ENCODE measurements around the gene ZC3H18.

Gene ZC3H18

DNA sequence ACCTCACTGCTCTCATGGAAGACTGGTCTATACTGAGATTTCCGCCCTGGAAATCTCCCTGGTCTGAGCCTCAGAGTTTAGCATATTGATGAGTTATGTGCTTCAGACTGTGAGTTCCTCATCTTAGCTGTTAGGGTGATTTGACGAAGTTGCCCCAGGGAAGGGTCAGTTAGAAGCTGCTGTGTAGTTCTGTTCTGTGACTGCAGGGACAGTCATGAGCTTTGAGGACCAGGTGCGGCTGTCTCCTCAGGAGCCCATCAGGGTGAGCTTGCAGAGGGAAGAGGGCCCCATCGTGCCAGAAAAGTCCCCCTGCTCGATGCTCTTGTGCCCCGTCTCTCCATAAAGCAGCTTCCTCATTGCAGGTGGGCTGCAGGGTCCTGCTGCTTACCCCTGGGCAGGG is 39.9 kb downstream of the ZC3H18 start:
- no peak for DNase-seq

- DNase-seq = no peak
Observed at GRCh38 chr16:88610909-88611812, 41.0 kb downstream of the ZC3H18 start.

GRCh38 chr16:88613293-88613692 is 43.1 kb downstream of the ZC3H18 start:
- no peak for DNase-seq

DNA sequence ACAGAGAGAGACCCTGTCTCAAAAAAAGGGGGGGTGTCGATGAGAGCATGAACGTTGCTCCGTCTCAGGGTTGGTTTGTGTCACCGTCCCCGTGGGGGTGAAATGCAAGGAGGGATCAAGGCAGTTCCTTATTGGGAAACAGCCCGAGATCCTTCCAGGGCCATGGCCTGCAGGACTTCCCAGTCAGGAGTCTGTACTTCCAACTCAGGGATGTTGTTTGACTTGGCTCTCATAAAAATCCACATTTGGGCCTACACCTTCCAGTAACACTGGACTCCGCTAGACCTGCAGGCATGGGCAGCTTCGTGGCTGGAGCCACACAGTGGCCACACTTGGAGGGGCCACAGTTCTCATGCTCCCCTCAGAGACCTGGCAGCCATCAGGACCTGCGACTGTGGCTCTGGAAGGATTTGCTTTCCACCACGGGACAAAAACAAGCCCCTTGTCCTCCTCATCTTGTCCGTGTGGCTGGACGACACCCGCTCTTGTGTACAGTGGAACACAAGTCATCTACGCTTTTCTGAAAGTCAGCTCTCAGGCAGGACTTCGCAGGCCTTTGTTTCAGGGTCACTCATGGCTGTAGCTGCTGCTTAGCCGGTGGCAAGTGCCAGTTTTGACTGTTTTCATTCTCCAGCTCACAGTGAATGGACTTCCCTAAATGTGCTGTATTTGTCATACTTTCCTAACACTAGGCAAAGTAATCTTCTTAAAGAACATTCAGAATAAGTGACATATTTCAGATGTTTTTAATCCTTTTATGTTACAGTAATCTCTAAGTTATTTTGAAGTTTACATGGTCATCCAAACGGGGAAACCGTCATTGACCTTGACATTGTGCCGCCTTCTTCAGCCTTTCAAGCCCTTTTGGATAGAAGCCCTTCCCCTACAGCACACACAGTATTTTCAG is 44.0 kb downstream of the ZC3H18 start:
- DNase-seq = no peak

DNA sequence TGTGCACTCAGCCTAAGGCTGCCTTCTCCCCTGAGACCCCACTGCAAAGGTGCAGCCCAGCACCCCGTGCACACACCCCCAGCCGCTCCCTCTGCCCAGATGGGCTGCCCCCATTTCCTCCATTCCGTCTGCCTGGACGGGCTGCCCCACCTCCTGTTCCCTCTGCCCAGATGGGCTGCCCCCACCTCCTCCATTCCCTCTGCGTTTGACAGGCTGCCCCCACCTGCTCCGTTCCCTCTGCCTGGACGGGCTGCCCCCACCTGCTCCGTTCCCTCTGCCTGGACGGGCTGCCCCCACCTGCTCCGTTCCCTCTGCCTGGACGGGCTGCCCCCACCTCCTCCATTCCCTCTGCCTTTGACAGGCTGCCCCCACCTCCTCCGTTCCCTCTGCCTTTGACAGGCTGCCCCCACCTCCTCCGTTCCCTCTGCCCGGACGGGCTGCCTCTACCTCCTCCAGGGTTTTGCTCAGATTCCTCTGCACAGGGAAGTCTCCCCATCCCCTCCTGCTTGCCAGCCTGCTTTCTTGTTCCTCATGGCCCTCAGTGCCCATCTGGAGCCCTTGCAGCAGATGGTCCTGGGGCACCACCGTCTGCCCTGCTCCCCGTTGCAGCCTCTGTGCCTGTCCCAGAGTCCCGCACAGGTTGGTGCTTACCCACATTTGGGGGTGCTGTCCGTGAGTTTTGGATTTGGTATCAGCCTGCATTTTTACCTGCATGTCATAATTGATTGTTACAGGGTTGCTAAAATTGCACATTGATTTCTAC is 44.8 kb downstream of the ZC3H18 start:
- no peak for DNase-seq

GRCh38 chr16:88616320-88616719 is 46.1 kb downstream of the ZC3H18 start:
- no peak for DNase-seq

- DNase-seq = no peak
Observed at GRCh38 chr16:88616736-88617135, 46.5 kb downstream of the ZC3H18 start.

- DNase-seq = no peak
Observed at GRCh38 chr16:88617268-88618031, 47.2 kb downstream of the ZC3H18 start.

DNA sequence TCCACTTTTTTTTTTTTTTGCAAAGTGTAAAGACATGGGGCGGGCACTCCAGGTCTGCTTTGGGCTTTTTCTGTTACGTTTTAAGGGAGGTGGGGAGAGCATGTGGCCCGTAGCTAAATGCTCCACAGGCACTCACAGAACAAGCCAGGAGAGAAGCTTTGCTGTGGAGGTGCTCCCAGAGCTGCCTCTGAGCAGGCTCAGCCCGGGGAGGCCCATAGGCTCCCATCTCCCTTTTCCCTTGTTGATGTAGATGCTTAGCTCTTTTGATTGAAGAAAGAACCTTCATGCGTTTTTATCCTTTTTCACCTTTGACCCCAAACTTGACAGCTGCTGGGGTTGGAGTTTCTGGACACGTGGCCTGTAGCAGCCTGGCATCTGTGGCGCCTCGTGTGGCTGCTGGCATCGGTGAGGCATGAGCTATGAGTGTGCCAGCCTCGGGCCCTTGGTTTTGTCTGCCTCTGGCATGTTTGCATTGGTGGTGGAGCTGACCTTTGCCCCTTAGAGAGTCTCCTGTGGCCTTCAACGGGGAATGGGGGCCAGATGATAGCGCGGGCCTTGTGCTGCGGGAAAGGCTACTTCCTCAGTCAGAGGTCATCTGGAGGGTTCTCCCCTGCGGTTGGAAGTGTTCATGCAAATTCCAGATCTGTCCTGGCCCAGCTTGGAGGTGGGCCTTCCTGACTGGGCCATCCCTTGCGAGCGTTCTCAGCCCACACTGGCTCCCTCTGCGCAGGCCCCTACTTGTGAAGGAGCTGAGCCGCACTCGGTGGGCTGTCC is 48.2 kb downstream of the ZC3H18 start:
- DNase-seq = no peak

GRCh38 chr16:88618956-88619667 is 48.9 kb downstream of the ZC3H18 start:
- no peak for DNase-seq

DNA sequence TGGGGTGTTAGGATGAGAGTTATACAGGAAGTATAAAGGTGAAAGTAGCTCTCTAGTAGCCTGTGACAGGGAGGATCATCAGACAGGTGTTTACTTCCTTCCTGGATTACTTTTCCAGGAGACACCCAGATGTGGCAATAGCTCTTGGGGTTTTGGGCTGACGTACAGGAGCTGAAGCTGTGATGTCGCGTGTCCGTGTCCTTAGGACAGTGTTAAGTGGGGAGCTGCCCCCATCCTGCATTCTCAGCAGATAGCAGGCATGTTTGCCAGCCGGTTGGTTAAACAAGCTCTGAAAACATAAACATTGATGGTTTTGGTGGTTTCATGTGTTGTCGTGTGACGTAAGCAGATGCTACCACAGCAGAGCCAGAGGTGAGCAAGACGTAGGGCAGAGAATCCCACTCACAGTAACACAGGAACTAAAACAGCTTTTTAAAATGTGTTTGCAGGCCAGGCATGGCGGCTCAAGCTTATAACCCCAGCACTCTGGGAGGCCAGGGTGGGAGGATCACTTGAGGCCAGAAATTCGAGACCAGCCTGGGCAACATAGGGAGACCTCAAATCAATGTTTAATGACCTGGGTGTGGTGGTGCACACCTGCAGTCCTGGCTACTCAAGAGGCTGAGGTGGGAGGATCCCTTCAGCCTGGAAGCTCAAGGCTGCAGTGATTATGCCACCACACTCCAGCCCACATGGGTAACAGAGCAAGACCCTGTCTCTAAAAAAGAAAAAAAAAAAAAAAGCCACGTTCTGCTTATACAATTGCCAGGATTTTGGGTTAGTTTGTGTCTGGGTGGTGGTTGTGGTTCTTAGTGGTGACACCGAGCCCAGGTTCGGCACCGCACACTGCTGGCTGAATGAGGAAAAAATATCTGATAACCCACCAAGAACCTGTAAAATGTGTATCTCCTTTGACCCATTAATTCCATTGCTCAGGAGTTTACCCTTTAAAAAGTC is 49.9 kb downstream of the ZC3H18 start:
- DNase-seq = no peak

DNA sequence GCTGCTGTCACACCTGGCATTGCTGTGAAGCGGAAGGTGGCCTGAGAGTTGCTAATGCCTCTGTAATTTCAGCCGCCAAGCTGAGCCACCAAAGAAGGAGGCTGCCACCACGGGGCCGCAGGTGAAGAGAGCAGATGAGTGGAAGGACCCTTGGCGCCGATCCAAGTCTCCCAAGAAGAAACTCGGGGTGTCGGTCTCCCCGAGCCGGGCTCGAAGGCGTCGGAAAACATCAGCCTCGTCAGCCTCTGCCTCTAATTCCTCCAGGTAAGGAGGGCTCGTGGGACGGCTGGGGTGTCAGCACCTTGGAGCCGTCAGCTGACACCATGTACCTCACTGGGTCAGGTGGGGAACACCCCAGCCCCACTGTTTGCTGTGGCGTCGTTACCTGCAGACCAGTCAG is 51.9 kb downstream of the ZC3H18 start:
- DNase-seq = no peak

DNA sequence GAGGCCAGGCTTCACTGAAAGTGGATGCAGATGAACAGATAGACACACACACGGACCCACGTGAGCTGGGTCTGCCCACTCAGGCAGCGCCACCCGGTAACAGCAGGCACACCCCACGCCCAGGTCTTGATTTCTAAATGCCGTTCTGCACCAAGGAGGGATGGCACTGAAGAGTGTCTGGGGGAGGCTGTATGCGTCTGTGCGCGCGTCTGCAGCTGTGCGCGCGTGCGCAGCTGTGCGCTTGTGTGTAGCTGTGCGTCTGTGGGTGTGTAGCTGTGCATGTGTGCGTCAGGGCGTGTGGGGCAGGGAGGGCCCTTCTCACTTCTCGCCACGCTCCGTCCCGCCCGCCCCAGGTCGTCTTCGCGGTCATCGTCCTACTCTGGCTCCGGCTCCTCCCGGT is 52.7 kb downstream of the ZC3H18 start:
- DNase-seq = no peak

DNA sequence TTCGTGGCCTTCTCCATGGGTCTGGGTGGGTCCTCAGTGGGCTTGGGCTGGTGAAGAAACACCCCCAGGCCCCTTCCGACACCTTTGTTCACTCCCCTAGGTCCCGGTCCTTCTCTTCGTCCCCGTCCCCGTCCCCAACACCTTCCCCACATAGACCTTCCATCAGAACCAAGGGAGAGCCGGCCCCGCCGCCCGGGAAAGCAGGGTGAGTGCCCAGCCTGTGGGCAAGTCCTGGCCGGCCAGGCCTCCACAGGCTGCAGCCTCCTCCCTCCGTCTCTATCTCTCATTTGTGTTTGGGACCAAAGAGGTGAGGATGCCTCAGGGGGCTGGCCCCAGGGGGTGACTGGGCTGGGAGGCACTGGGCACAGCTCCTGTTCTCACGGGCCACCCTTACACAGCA is 53.7 kb downstream of the ZC3H18 start:
- DNase-seq = no peak

- no peak for DNase-seq
Observed at GRCh38 chr16:88624481-88624880, 54.3 kb downstream of the ZC3H18 start.

GRCh38 chr16:88624977-88625576 is 54.9 kb downstream of the ZC3H18 start:
- no peak for DNase-seq

GRCh38 chr16:88626646-88627045 is 56.4 kb downstream of the ZC3H18 start:
- no peak for DNase-seq

DNA sequence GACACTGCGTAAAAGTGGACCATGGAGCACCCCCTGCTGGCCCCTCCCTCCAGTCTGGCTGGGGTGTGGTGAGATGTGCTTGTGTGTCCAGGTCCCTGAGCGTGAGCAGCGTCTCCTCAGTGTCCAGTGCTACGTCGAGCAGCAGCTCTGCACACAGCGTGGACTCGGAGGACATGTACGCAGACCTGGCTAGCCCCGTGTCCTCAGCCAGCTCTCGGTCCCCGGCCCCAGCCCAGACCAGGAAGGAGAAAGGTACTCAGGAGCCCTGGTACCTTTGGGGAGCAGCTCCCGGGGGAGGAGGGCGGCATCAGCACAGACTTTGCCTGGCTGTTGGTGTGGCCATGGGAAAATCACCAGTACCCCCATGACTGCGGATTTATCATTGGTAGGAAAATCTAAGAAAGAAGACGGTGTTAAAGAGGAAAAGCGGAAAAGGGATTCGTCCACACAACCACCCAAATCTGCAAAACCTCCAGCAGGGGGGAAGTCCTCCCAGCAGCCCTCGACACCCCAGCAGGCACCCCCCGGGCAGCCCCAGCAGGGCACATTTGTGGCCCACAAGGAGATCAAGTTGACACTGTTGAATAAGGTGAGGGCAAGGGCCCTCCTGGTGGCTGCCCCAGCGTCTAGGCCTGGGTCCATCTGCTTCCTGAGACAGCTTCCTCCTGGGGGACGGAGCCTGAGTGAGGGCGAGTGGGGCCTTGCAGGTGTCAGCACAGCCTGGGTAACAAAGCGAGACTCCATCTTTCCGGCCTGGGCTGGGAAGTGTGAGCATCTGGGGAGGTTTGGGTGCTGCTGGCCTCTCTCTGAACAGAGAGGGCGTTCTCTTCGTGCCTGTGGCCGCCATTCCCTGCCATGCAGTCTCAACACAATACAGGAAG is 57.6 kb downstream of the ZC3H18 start:
- DNase-seq = no peak
